ENCODE data around the gene KCTD17.

DNA sequence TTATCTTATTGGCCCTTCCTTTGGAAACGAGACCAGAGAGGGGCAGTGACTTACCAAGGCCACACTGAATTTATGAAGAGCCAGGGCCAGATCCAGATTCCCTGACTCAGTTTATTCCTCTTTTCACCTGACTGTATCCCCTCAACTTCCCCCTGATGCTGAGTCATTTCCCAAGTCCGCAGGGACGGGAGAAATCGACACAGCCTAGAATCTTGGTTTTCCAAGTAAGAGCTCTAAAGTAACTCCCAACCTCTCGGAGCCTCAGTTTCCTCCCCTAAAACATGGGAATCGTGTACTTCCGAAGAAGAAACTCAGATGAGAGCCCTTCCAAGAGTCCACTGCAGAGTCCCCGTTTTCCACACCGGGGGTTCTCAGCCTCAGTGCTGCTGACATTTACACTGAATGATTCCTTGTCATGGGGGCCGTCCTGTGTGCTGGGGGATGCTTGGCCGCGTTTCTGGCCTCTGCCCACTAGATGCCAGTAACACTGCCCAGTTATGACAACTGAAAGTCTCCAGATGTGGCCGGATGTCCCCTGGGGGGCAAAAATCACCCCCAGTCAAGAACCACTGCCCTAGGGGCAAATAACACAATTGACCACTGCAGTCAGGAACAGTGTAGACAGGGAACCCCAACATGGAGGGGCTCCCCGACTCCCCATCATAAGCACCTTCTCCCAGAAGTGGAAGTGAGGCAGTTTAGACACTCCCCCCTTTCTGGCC lies 20.8 kb upstream of the KCTD17 start:
- TF ChIP-seq, protein P1, sequence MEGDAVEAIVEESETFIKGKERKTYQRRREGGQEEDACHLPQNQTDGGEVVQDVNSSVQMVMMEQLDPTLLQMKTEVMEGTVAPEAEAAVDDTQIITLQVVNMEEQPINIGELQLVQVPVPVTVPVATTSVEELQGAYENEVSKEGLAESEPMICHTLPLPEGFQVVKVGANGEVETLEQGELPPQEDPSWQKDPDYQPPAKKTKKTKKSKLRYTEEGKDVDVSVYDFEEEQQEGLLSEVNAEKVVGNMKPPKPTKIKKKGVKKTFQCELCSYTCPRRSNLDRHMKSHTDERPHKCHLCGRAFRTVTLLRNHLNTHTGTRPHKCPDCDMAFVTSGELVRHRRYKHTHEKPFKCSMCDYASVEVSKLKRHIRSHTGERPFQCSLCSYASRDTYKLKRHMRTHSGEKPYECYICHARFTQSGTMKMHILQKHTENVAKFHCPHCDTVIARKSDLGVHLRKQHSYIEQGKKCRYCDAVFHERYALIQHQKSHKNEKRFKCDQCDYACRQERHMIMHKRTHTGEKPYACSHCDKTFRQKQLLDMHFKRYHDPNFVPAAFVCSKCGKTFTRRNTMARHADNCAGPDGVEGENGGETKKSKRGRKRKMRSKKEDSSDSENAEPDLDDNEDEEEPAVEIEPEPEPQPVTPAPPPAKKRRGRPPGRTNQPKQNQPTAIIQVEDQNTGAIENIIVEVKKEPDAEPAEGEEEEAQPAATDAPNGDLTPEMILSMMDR (IDR thresholded peaks at IDR 0.05), result no peak
- TF ChIP-seq POLR2A (IDR thresholded peaks at IDR 0.05), result no peak

Data from lower leg skin (tissue), 3 donors.